Ishikawa (cell line): ENCODE results near the gene DERL3.

Experiments
- CEBPB ChIP-seq: IDR thresholded peaks from 2 replicates; pipeline ENCODE4 v1.6.1; 2012
- CREB1 ChIP-seq: IDR thresholded peaks from 2 replicates; pipeline ENCODE4 v1.6.1; 2012; ENCODE audit warnings: low read depth
- EGR1 ChIP-seq: IDR thresholded peaks from 2 replicates; pipeline ENCODE4 v1.6.1; 2012
- EP300 ChIP-seq: IDR thresholded peaks from 2 replicates; pipeline ENCODE4 v1.6.1; 2012; ENCODE audit warnings: borderline replicate concordance
- FOXM1 ChIP-seq: IDR thresholded peaks from 2 replicates; pipeline ENCODE4 v1.6.1; 2012; ENCODE audit warnings: low read depth, borderline replicate concordance
- NFIC ChIP-seq: IDR thresholded peaks from 2 replicates; pipeline ENCODE4 v1.6.1; 2012
- RAD21 ChIP-seq: IDR thresholded peaks from 2 replicates; pipeline ENCODE4 v1.6.1; 2012; ENCODE audit warnings: low read depth
- TAF1 ChIP-seq: IDR thresholded peaks from 2 replicates; pipeline ENCODE4 v1.6.1; 2012; ENCODE audit warnings: low read depth, mild to moderate bottlenecking
- TCF12 ChIP-seq: IDR thresholded peaks from 2 replicates; pipeline ENCODE4 v1.6.1; 2012; ENCODE audit warnings: low read depth
- TEAD4 ChIP-seq: IDR thresholded peaks from 2 replicates; pipeline ENCODE4 v1.6.1; 2012
- YY1 ChIP-seq: IDR thresholded peaks from 2 replicates; pipeline ENCODE4 v1.6.1; 2012; ENCODE audit warnings: low read depth
- ZBTB7A ChIP-seq: IDR thresholded peaks from 2 replicates; pipeline ENCODE4 v1.6.1; 2012; ENCODE audit warnings: low read depth
- TF ChIP-seq, protein P1 (sequence below): IDR thresholded peaks from 2 replicates; pipeline ENCODE4 v1.6.1; 2012
- TF ChIP-seq, protein P2 (sequence below): IDR thresholded peaks from 2 replicates; pipeline ENCODE4 v1.6.1; 2012
- TF ChIP-seq, protein P3 (sequence below): IDR thresholded peaks from 2 replicates; pipeline ENCODE4 v1.6.1; 2012; ENCODE audit warnings: low read depth, mild to moderate bottlenecking

The DERL3 gene

DNA sequence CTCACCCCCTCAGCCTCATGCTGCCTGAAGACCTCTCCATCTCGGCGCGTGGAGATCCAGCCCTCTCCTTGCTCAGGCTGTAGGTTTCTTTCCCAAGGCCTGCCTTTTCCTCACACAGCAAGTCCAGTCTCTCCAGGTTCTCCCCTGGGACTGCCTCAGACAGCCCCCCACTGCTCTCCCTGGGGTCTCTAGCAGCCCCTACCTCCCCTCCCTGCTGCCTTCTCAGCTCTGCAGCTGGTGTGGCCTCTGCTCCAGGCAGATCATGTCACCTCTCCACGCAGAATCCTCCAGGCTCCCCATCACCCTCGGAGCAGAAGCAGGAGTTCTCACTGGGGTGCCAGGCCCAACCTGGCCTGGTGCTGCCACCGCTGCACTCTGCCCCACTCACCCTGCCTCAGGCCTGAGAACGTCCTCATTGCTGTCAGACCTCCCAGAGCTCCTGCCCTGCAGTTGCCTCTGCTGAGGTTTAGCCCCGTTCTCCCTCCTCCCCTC is 36.9 kb downstream of the DERL3 start:
- TF ChIP-seq, protein P1, sequence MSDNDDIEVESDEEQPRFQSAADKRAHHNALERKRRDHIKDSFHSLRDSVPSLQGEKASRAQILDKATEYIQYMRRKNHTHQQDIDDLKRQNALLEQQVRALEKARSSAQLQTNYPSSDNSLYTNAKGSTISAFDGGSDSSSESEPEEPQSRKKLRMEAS, result no peak
- TF ChIP-seq FOXM1 (no peak), EGR1 (no peak), EP300 (no peak), TEAD4 (no peak), TCF12 (no peak), NFIC (no peak)
- TF ChIP-seq, protein P2, sequence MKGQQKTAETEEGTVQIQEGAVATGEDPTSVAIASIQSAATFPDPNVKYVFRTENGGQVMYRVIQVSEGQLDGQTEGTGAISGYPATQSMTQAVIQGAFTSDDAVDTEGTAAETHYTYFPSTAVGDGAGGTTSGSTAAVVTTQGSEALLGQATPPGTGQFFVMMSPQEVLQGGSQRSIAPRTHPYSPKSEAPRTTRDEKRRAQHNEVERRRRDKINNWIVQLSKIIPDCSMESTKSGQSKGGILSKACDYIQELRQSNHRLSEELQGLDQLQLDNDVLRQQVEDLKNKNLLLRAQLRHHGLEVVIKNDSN, result no peak
- TF ChIP-seq, protein P3, sequence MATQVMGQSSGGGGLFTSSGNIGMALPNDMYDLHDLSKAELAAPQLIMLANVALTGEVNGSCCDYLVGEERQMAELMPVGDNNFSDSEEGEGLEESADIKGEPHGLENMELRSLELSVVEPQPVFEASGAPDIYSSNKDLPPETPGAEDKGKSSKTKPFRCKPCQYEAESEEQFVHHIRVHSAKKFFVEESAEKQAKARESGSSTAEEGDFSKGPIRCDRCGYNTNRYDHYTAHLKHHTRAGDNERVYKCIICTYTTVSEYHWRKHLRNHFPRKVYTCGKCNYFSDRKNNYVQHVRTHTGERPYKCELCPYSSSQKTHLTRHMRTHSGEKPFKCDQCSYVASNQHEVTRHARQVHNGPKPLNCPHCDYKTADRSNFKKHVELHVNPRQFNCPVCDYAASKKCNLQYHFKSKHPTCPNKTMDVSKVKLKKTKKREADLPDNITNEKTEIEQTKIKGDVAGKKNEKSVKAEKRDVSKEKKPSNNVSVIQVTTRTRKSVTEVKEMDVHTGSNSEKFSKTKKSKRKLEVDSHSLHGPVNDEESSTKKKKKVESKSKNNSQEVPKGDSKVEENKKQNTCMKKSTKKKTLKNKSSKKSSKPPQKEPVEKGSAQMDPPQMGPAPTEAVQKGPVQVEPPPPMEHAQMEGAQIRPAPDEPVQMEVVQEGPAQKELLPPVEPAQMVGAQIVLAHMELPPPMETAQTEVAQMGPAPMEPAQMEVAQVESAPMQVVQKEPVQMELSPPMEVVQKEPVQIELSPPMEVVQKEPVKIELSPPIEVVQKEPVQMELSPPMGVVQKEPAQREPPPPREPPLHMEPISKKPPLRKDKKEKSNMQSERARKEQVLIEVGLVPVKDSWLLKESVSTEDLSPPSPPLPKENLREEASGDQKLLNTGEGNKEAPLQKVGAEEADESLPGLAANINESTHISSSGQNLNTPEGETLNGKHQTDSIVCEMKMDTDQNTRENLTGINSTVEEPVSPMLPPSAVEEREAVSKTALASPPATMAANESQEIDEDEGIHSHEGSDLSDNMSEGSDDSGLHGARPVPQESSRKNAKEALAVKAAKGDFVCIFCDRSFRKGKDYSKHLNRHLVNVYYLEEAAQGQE, result no peak

GRCh38 chr22:23801238-23801821 is 37.5 kb downstream of the DERL3 start:
- TF ChIP-seq YY1, result no peak
- TF ChIP-seq, protein P2, result no peak
- TF ChIP-seq CEBPB, result no peak
- TF ChIP-seq TEAD4, result no peak
- no peak for TF ChIP-seq NFIC
- TF ChIP-seq, protein P1, result no peak
- TF ChIP-seq RAD21, result no peak
- no peak for TF ChIP-seq TAF1
- no peak for TF ChIP-seq CREB1
- no peak for TF ChIP-seq FOXM1
- no peak for TF ChIP-seq TCF12
- no peak for TF ChIP-seq EGR1
- TF ChIP-seq, protein P3, result no peak
- TF ChIP-seq EP300, result no peak
- no peak for TF ChIP-seq ZBTB7A

GRCh38 chr22:23800297-23801237 is 38.2 kb downstream of the DERL3 start:
- no peak for TF ChIP-seq NFIC
- TF ChIP-seq YY1, result no peak
- TF ChIP-seq TAF1, result no peak
- TF ChIP-seq, protein P2, result no peak
- TF ChIP-seq, protein P3, result no peak
- TF ChIP-seq EGR1, result no peak
- no peak for TF ChIP-seq CREB1
- TF ChIP-seq TCF12, result no peak
- TF ChIP-seq RAD21, result no peak
- no peak for TF ChIP-seq ZBTB7A
- no peak for TF ChIP-seq EP300
- no peak for TF ChIP-seq TEAD4
- TF ChIP-seq, protein P1, result no peak
- no peak for TF ChIP-seq FOXM1
